Thoracic aorta (tissue), 2 donors: ENCODE data around the gene GALNT11. TPM values are rescaled to one million over a fixed set of nuclear protein-coding genes. Genes with fewer than 3 reads are reported as not detected.
"Not testable (repeated sequence)": the region's sequence is repeated elsewhere in the genome, so short reads cannot be mapped to it uniquely, and the experiment has no call there.

Experiments used
- ATAC-seq: fragments of 150-250 bp; one replicate; pipeline ENCODE4 v1.8.0; 2017; ENCODE audit warnings: low read depth; ENCODE audit not compliant: insufficient number of reproducible peaks, low FRiP score
- DNase-seq: peaks from one replicate; pipeline ENCODE4 v3.0.0-alpha.2; 2020; ENCODE audit warnings: low spot score
- H3K27ac ChIP-seq, 2 donors: fragments of 200-600 bp; sonication (generic); 1 replicate in 1 of 2; 2 replicates in 1 of 2; pipeline ENCODE4 v1.5.1; 2016; ENCODE audit warnings: mild to moderate bottlenecking in 2 of 2, moderate library complexity in 2 of 2
- H3K27me3 ChIP-seq: fragments of 200-600 bp; sonication (generic); replicated peaks from 2 replicates; pipeline ENCODE4 v1.6.0; 2016; ENCODE audit warnings: mild to moderate bottlenecking; ENCODE audit not compliant: insufficient read depth
- H3K36me3 ChIP-seq: fragments of 200-600 bp; sonication (generic); one replicate; pipeline ENCODE4 v1.5.1; 2016
- H3K4me1 ChIP-seq, 2 donors: fragments of 200-600 bp; sonication (generic); 1 replicate in 1 of 2; 2 replicates in 1 of 2; pipeline versions ENCODE4 v1.5.1 to v1.6.0; 2016; ENCODE audit warnings: low read depth in 2 of 2, mild to moderate bottlenecking in 1 of 2; ENCODE audit not compliant: control insufficient read depth in 1 of 2
- H3K4me3 ChIP-seq: fragments of 200-600 bp; sonication (generic); 2 replicates; pipeline ENCODE4 v1.5.1; 2016; ENCODE audit warnings: mild to moderate bottlenecking
- H3K9me3 ChIP-seq: fragments of 200-600 bp; sonication (generic); 2 replicates; pipeline ENCODE4 v1.5.1; 2016
- total RNA-seq, 2 donors: library from RNA; depleted of rRNA; stranded (reverse); fragments of >200 nt; gene quantifications; one replicate each; pipeline versions ENCODE4 v1.1.0 to v1.2.3, GENCODE V29; 2016
- TF ChIP-seq, protein P1 (sequence below): fragments of 200-600 bp; sonication (generic); IDR thresholded peaks from one replicate; pipeline ENCODE4 v1.5.1; 2019; ENCODE audit warnings: antibody characterized with exemption

GALNT11 gene
- total RNA-seq, 2 donors from 2014 or later = 30.1 to 47.7 TPM

DNA sequence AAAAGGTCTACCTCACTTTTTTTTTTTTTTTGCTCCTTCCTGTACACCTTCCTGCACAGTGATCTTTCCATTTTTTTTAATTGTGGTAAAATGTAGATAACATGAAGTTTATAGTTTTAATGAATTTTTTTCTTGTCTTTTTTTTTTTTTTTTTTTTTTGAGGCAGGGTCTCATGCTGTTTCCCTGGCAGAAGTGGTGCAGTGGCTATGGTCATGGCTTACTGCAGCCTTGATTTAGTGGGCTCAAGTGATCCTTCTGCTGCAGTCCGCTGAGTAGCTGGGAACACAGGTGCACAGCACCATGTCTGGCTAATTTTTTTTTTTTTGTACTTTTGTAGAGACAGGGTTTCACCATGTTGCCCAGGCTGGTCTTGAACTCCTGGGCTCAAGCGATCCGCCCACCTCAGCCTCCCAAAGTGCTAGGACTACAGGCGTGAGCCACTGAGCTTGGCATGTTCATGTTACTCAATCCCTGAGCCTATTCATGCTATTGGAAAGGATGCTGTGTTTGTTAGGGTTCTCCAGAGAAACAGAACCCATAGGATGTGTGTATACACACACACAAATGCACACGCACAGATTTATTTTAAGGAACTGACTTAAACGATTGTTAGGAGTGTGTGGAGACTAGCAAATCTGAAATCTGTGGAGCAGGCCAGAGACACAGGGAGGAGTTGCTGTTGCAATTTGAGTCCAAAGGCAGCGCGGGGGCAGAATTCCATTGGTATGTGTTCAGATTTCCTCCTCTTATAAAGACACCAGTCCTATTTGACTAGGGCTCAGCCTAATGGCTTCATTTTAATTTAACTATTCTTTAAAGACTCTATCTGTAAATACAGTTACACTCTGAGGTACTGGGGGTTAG, 29.1 kb downstream of the GALNT11 start:
- no peaks in the 10 kb centered on the region for H3K36me3 ChIP-seq
- ATAC-seq (peak; percentile 23), DNase-seq (no peak)
- H3K4me3 ChIP-seq = no peak overlapping the region
- peaks cover 11 to 22% of the 10 kb centered on the region in 2 donors for H3K4me1 ChIP-seq
- TF ChIP-seq, protein P1, sequence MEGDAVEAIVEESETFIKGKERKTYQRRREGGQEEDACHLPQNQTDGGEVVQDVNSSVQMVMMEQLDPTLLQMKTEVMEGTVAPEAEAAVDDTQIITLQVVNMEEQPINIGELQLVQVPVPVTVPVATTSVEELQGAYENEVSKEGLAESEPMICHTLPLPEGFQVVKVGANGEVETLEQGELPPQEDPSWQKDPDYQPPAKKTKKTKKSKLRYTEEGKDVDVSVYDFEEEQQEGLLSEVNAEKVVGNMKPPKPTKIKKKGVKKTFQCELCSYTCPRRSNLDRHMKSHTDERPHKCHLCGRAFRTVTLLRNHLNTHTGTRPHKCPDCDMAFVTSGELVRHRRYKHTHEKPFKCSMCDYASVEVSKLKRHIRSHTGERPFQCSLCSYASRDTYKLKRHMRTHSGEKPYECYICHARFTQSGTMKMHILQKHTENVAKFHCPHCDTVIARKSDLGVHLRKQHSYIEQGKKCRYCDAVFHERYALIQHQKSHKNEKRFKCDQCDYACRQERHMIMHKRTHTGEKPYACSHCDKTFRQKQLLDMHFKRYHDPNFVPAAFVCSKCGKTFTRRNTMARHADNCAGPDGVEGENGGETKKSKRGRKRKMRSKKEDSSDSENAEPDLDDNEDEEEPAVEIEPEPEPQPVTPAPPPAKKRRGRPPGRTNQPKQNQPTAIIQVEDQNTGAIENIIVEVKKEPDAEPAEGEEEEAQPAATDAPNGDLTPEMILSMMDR = no peak
- H3K27me3 ChIP-seq = no peaks in the 10 kb centered on the region
- H3K9me3 ChIP-seq = no peaks in the 10 kb centered on the region
- H3K27ac ChIP-seq = peak overlapping the region in 1 of 2 donors; percentile 1

DNA sequence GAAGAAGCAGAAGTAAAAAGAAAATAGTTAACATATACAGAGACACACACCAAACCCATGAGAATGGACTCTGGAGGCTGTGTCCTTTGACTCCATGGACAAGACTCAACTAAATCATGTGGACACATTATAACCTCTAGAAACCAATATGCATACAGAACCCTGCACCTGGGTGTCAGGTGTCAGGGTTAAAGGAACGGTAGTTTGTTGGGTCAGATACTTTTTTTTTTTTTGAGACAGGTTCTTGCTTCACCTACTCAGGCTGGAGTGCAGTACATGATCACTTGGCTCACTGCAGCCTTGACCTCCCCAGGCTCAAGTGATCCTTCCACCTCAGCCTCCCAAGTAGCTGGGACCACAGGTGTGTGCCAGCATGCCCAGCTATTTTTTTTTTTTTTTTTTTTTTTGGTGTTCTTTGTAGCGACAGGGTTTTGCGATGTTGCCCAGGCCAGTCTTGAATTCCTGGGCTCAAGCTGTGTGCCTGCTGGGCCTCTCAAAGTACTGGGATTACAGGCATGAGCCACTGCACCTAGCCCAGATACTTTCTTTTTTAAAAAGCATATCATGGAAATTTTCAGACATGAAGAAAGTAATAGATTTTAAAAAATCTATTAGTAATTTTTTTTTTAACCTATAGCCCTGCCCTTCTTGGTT, 31.3 kb downstream of the GALNT11 start:
- no peak for DNase-seq
- no peak for ATAC-seq
- peaks cover 6 to 20% of the 10 kb centered on the region in 2 donors for H3K4me1 ChIP-seq
- TF ChIP-seq, protein P1 = no peak
- H3K4me3 ChIP-seq = no peak overlapping the region
- no peak overlapping the region for H3K27ac ChIP-seq
- no peaks in the 10 kb centered on the region for H3K9me3 ChIP-seq
- H3K36me3 ChIP-seq = no peaks in the 10 kb centered on the region
- H3K27me3 ChIP-seq = no peaks in the 10 kb centered on the region

DNA sequence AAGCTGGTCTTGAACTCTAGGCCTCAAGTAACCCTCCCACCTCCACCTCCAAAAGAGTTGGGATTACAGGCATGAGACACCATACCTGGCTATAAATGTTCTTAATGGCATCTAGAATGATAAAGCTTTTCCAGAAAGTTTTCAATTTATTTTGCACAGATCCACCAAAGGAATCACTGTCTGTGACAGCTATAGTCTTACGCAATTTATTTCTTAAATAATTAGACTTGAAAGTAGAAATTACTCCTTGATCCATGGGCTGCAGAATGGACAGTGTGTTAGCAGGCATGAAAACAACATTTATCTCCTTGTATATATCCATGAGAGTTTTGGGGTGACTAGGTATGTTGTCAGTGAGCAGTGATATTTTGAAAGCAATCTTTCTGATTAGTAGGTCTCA, 33.8 kb downstream of the GALNT11 start:
- Histone ChIP-seq H3K4me3 (no peak overlapping the region), H3K36me3 (no peaks in the 10 kb centered on the region), H3K27ac (peak overlapping the region in 1 of 2 donors; percentile 10), H3K27me3 (no peaks in the 10 kb centered on the region), H3K9me3 (no peaks in the 10 kb centered on the region), H3K4me1 (peaks cover 6 to 20% of the 10 kb centered on the region in 2 donors)
- no peak for DNase-seq
- TF ChIP-seq, protein P1 = no peak
- no peak for ATAC-seq

DNA sequence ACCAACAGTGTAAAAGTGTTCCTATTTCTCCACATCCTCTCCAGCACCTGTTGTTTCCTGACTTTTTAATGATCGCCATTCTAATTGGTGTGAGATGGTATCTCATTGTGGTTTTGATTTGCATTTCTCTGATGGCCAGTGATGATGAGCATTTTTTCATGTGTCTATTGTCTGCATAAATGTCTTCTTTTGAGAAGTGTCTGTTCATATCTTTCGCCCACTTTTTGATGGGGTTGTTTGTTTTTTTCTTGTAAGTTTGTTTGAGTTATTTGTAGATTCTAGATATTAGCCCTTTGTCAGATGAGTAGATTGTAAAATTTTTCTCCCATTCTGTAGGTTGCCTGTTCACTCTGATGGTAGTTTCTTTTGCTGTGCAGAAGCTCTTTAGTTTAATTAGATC, 35.6 kb downstream of the GALNT11 start:
- peaks cover 6 to 20% of the 10 kb centered on the region in 2 donors for H3K4me1 ChIP-seq
- not testable (repeated sequence) for H3K27me3 ChIP-seq, ATAC-seq, H3K9me3 ChIP-seq, H3K27ac ChIP-seq, DNase-seq, H3K36me3 ChIP-seq, H3K4me3 ChIP-seq

DNA sequence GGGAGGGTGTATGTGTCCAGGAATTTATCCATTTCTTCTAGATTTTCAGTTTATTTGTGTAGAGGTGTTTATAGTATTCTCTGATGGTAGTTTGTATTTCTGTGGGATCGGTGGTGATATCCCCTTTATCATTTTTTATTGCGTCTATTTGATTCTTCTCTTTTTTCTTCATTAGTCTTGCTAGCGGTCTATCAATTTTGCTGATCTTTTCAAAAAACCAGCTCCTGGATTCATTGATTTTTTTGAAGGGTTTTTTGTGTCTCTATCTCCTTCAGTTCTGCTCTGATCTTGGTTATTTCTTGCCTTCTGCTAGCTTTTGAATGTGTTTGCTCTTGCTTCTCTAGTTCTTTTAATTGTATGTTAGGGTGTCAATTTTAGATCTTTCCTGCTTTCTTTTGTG, 37.7 kb downstream of the GALNT11 start:
- H3K4me3 ChIP-seq, ATAC-seq, H3K27me3 ChIP-seq, DNase-seq, H3K27ac ChIP-seq, H3K9me3 ChIP-seq, H3K36me3 ChIP-seq: not testable (repeated sequence)
- H3K4me1 ChIP-seq = peaks cover 6 to 19% of the 10 kb centered on the region in 2 donors

DNA sequence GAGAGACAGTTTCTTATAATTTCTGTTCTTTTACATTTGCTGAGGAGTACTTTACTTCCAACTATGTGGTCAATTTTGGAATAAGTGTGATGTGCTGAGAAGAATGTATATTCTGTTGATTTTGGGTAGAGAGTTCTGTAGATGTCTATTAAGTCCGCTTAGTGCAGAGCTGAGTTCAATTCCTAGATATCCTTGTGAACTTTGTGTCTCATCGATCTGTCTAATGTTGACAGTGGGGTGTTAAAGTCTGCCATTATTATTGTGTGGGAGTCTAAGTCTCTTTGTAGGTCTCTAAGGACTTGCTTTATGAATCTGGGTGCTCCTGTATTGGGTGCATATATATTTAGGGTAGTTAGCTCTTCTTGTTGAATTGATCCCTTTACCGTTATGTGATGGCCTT, 38.3 kb downstream of the GALNT11 start:
- not testable (repeated sequence) for DNase-seq, H3K9me3 ChIP-seq, H3K4me3 ChIP-seq, H3K36me3 ChIP-seq, H3K27me3 ChIP-seq, H3K27ac ChIP-seq, ATAC-seq
- H3K4me1 ChIP-seq = peaks cover 4 to 13% of the 10 kb centered on the region in 2 donors

DNA sequence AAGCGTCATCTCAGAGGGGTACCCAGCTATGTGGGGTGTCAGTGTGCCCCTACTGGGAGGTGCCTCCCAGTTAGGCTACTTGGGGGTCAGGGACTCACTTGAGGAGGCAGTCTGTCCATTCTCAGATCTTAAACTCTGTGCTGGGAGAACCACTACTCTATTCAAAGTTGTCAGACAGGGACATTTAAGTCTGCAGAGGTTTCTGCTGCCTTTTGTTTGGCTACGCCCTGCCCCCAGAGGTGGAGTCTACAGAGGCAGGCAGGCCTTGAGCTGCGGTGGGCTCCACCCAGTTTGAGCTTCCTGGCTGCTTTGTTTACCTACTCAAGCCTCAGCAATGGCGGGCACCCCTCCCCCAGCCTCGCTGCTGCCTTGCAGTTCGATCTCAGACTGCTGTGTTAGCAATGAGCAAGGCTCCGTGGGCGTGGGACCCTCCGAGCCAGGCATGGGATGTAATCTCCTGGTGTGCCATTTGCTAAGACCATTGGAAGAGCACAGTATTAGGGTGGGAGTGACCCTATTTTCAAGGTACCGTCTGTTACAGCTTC, 40.4 kb downstream of the GALNT11 start:
- H3K27me3 ChIP-seq, H3K27ac ChIP-seq, H3K9me3 ChIP-seq, H3K4me1 ChIP-seq, DNase-seq, H3K4me3 ChIP-seq, ATAC-seq, H3K36me3 ChIP-seq: not testable (repeated sequence)
